Right lobe of liver (tissue), 4 donors: Measurements from ENCODE around the gene ZNF14.
A peak's percentile ranks its signal among the peaks of the same experiment; 100 is the strongest.

Experiments
- POLR2A ChIP-seq: fragments of 450-650 bp; IDR thresholded peaks from one replicate; pipeline ENCODE4 v1.6.1; 2017; ENCODE audit warnings: antibody characterized with exemption, mild to moderate bottlenecking
- TF ChIP-seq, protein P1 (sequence below), 4 donors: fragments of 200-600 bp in 3 of 4; fragments of 450-650 bp in 1 of 4; IDR thresholded peaks; one replicate each; pipeline versions ENCODE4 v1.5.1 to v1.8.0; 2016 to 2022; ENCODE audit warnings: antibody characterized with exemption in 4 of 4, mild to moderate bottlenecking in 2 of 4
- donor health status: DM: no; HTN: no; CAD: no.
- donor health status: DM: no; HTN: no; CAD: no.
- donor health status: DM: no; HTN: yes; CAD: no.

- TF ChIP-seq, protein P1, sequence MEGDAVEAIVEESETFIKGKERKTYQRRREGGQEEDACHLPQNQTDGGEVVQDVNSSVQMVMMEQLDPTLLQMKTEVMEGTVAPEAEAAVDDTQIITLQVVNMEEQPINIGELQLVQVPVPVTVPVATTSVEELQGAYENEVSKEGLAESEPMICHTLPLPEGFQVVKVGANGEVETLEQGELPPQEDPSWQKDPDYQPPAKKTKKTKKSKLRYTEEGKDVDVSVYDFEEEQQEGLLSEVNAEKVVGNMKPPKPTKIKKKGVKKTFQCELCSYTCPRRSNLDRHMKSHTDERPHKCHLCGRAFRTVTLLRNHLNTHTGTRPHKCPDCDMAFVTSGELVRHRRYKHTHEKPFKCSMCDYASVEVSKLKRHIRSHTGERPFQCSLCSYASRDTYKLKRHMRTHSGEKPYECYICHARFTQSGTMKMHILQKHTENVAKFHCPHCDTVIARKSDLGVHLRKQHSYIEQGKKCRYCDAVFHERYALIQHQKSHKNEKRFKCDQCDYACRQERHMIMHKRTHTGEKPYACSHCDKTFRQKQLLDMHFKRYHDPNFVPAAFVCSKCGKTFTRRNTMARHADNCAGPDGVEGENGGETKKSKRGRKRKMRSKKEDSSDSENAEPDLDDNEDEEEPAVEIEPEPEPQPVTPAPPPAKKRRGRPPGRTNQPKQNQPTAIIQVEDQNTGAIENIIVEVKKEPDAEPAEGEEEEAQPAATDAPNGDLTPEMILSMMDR (IDR thresholded peaks at IDR 0.05) = no peak
- peak; percentile 46 for TF ChIP-seq POLR2A
These were observed at the start of gene ZNF14 for GRCh38 chr19:19732579-19733501.
